AG10803 (cell line): ENCODE data around the gene MBL2.

Experiments
- DNase-seq: peaks from one replicate; pipeline ENCODE4 v3.0.0; 2010; ENCODE audit warnings: low read depth
- H3K4me3 ChIP-seq: 2 replicates; pipeline ENCODE4 v1.5.1; 2011; ENCODE audit warnings: mild to moderate bottlenecking, low read length, control low read depth
- TF ChIP-seq, protein P1 (sequence below): conservative IDR thresholded peaks from 2 replicates; pipeline ENCODE4 v1.5.1; 2011; ENCODE audit warnings: mild to moderate bottlenecking, low read length, control low read depth, inconsistent platforms

MBL2 gene

DNA sequence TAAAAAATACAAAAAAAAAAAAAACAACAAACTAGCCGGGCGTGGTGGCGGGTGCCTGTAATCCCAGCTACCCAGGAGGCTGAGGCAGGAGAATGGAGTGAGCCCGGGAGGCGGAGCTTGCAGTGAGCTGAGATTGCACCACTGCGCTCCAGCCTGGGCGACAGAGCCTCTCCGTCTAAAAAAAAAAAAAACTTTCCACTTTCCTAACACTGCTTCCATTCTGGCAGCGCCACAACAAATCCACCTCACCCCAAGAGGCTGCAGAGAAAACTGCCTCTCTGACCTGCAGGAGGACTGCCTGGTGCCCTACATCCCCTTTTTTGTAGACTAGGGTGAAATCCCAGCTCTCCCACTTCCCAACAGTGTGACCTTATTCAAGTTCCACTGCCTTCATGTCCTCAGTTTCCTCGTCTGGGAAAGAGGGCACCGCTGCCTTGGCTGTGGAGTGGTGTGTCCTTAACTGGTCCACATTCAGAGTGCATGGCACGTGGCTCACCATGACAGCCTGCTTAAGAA lies 2.6 kb upstream of the MBL2 start:
- DNase-seq, result no peak
- H3K4me3 ChIP-seq, result no peak overlapping the region
- TF ChIP-seq, protein P1, sequence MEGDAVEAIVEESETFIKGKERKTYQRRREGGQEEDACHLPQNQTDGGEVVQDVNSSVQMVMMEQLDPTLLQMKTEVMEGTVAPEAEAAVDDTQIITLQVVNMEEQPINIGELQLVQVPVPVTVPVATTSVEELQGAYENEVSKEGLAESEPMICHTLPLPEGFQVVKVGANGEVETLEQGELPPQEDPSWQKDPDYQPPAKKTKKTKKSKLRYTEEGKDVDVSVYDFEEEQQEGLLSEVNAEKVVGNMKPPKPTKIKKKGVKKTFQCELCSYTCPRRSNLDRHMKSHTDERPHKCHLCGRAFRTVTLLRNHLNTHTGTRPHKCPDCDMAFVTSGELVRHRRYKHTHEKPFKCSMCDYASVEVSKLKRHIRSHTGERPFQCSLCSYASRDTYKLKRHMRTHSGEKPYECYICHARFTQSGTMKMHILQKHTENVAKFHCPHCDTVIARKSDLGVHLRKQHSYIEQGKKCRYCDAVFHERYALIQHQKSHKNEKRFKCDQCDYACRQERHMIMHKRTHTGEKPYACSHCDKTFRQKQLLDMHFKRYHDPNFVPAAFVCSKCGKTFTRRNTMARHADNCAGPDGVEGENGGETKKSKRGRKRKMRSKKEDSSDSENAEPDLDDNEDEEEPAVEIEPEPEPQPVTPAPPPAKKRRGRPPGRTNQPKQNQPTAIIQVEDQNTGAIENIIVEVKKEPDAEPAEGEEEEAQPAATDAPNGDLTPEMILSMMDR, result no peak

DNA sequence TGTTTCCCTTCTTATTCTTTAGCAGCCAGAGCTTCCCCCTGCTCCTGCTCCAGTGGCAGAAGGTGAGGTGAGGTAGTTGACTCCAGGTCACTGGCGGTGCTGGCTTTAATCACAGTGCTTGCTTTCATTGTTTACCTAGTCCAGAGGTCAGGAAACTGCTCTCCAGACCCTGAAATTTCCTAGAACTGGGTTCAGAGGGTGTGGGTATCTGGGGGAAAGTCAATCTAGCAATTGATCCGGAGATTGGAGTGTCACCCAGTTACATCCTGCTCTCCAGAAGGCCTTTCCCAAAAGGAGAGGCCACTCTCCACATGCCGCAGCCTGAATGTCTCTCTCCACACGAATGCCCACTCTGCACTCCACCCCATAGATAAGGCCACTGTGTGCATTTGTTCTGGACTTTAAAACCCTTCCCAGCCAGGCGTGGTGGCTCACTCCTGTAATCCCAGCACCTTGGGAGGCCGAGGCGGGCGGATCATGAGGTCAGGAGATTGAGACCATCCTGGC lies 2.1 kb upstream of the MBL2 start:
- no peak for DNase-seq
- no peak overlapping the region for H3K4me3 ChIP-seq
- TF ChIP-seq, protein P1, result no peak

DNA sequence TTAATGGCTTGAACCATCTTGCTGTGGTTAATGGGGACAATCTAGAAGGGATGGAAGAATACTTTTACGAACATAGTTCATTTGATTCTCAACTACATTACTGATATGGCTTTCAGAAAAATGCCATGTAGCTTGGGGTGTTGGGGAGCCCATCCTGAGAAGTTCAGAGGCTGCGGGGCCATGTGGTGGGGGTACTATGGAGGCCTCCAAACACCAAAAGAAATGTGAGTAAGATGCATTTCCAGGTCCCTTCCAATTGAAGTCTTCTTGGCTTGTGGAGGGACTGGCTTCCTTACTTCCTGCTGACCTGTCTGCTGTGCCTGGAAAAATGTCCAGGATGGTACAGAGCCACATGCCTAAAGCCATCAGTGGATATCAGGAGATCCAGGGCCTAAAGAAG lies 1.6 kb upstream of the MBL2 start:
- no peak for DNase-seq
- TF ChIP-seq, protein P1, result no peak

DNA sequence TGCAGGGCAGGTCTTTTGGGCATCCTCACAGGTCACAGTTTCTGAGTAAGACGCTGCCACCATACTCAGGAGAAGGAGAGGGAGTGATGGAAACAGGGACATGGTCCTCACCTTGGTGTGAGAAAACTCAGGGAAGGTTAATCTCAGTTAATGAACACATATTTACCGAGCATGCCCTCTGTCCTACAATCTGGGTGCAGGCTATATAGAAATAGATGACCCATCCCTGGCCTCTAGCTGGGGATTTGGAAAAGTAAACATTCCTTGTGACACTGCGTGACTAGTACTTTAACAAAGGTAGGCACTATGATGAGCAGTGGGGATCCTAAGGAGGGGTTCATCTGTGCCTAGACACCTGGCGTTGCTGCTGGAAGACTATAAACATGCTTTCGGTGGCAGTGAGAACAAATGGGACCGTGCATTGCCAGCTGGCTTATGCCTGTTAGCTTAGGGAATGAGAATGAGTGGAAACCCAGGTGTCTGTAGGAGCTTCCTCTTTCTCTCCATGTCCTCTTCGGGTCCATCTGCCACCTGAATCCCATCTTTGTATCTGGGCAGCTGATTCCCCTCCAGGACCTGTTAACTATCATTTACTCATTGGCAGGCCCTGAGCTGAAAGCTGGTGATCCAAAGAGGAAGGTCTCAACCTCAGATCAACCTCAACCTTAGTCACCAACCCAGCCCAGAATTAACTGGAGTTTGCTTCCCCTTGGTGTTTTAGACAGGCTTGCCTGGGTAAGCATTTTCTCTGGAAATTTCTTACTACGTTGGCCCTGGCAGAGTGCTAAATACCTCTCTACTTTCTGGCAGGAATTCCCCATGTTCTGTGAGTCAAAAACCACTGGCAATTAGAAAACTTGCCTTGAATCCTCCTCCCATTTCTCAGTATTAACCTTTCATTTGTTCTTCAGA lies 794 bp downstream of the MBL2 start:
- peak; percentile 8 for DNase-seq
- TF ChIP-seq, protein P1, result no peak

More for the DNA sequence above, 1.6 kb upstream of the MBL2 start:
- H3K4me3 ChIP-seq, result no peak overlapping the region

DNA sequence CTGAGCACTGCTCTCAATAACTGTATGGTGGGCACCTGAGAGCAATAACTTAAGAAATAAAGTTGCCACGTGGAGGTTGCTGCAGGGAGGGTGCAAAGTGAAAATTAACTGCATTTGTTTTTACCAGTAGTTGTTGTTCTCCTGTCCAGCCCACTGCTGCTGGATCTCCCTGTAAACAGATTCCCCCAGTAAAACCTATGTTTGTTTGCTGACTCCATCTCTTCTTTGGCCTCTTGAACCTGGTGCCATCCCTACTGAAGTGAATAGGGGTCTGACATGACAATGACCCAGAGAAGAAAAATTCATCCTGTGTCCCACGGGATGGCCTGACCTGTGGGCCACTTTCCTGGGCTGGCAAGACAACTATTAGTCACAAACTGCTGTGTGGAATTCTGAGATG lies 1.7 kb downstream of the MBL2 start:
- DNase-seq, result no peak
- H3K4me3 ChIP-seq, result no peak overlapping the region
- TF ChIP-seq, protein P1, result no peak

More for the DNA sequence above, 794 bp downstream of the MBL2 start:
- no peak overlapping the region for H3K4me3 ChIP-seq

DNA sequence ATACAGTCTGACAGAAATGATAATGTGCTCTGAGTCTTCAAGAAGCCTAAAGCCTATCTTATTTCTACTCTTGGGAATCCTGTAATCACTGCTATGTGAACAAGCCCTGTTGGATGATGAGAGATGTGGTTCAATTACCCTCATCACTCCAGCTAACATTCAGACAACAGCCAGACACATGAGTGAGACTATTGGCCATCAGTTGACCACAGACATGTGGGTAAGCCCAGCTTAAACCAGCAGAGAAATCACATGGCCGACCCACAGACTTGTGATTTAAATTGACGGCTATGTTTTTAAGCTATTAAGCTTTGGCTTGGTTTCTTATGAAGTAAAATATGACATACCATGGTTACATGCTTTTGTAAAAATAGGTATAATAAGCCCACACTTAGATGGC lies 2.6 kb downstream of the MBL2 start:
- no peak overlapping the region for H3K4me3 ChIP-seq
- TF ChIP-seq, protein P1, result no peak
- DNase-seq, result no peak
